SK-N-SH (cell line): ENCODE measurements around the gene LACTB.

Source experiments
- ELF1 ChIP-seq: IDR thresholded peaks from 2 replicates; pipeline ENCODE4 v1.4.0; 2012
- EZH2phosphoT487 ChIP-seq: fragments of 200-600 bp; sonication (generic); IDR thresholded peaks from 2 replicates; pipeline ENCODE4 v1.6.1; 2017; ENCODE audit warnings: low read depth, mixed run types, mild to moderate bottlenecking, antibody characterized with exemption, moderate library complexity, borderline replicate concordance
- FOXJ3 ChIP-seq: sonication (generic); formaldehyde crosslinking; IDR thresholded peaks from 2 replicates; pipeline ENCODE4 v1.5.1; 2020; ENCODE audit warnings: mild to moderate bottlenecking, missing genetic modification reagents
- MXI1 ChIP-seq: IDR thresholded peaks from 2 replicates; pipeline ENCODE4 v1.6.1; 2012; ENCODE audit warnings: mild to moderate bottlenecking, low read depth, low read length, improper control_type of control experiment
- RAD21 ChIP-seq: IDR thresholded peaks from 2 replicates; pipeline ENCODE4 v1.6.1; 2012; ENCODE audit warnings: mild to moderate bottlenecking, low read length
- SMC3 ChIP-seq: IDR thresholded peaks from 2 replicates; pipeline ENCODE4 v1.6.1; 2012; ENCODE audit warnings: low read depth, low read length, improper control_type of control experiment
- TF ChIP-seq, protein P1 (sequence below): IDR thresholded peaks from 2 replicates; pipeline ENCODE4 v1.6.1; 2012; ENCODE audit warnings: mild to moderate bottlenecking, low read depth, low read length, moderate library complexity

GRCh38 chr15:63110428-63111026, 11.1 kb upstream of the LACTB start:
- TF ChIP-seq ELF1 (no peak), FOXJ3 (no peak), EZH2phosphoT487 (no peak), SMC3 (no peak), RAD21 (no peak), MXI1 (no peak)
- TF ChIP-seq, protein P1, sequence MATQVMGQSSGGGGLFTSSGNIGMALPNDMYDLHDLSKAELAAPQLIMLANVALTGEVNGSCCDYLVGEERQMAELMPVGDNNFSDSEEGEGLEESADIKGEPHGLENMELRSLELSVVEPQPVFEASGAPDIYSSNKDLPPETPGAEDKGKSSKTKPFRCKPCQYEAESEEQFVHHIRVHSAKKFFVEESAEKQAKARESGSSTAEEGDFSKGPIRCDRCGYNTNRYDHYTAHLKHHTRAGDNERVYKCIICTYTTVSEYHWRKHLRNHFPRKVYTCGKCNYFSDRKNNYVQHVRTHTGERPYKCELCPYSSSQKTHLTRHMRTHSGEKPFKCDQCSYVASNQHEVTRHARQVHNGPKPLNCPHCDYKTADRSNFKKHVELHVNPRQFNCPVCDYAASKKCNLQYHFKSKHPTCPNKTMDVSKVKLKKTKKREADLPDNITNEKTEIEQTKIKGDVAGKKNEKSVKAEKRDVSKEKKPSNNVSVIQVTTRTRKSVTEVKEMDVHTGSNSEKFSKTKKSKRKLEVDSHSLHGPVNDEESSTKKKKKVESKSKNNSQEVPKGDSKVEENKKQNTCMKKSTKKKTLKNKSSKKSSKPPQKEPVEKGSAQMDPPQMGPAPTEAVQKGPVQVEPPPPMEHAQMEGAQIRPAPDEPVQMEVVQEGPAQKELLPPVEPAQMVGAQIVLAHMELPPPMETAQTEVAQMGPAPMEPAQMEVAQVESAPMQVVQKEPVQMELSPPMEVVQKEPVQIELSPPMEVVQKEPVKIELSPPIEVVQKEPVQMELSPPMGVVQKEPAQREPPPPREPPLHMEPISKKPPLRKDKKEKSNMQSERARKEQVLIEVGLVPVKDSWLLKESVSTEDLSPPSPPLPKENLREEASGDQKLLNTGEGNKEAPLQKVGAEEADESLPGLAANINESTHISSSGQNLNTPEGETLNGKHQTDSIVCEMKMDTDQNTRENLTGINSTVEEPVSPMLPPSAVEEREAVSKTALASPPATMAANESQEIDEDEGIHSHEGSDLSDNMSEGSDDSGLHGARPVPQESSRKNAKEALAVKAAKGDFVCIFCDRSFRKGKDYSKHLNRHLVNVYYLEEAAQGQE, result no peak
